Vagina (tissue), 2 donors: ENCODE measurements around the gene TAF6.

Source experiments
- POLR2A ChIP-seq, 2 donors: fragments of 450-650 bp; IDR thresholded peaks; one replicate each; pipeline ENCODE4 v1.6.1; 2017; ENCODE audit warnings: antibody characterized with exemption in 2 of 2, mild to moderate bottlenecking in 2 of 2, moderate library complexity in 2 of 2
- POLR2AphosphoS5 ChIP-seq, 2 donors: sonication (generic); formaldehyde crosslinking; IDR thresholded peaks; one replicate each; pipeline ENCODE4 v1.9.0; 2017; ENCODE audit warnings: antibody characterized with exemption in 2 of 2, mild to moderate bottlenecking in 2 of 2, low read depth in 1 of 2; ENCODE audit not compliant: insufficient read depth in 1 of 2

DNA sequence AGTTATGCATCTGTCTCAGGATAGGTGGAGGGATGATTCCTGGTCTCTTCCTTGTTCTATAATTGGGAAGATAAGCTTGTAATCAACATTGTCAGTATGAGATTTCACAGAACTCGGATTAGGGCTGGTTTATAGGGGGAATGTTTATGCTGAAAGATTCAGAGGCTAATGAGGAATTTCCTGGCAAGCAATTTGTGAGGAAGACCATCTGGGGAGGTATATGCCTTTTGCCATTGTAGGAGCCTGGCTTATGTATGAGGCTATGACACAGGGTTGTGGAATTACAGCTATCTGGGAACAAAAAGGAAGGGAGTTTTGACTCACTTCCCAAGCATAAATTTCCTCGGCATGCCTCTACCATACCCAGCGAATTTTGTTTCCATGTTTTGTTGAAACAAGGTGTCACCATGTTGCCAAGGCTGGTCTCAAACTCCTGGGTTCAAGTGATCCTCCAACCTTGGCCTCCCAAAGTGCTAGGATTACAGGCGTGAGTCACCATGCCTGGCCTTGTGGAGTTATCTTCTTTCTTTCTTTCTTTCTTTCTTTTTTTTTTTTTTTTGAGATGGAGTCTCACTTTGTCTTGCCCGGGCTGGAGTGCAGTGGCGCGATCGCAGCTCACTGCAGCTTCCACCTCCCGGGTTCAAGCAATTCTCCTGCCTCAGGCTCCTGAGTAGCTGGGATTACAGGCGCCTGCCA lies 32.0 kb downstream of the TAF6 start:
- TF ChIP-seq POLR2AphosphoS5 (IDR thresholded peaks at IDR 0.05; ENCODE audit: insufficient read depth in 1 of 2, low read depth in 1 of 2) (no peak), POLR2A (IDR thresholded peaks at IDR 0.05) (no peak)
